Measurements from ENCODE around the gene MDM4. TPM values are rescaled to one million over a fixed set of nuclear protein-coding genes. Genes with fewer than 3 reads are reported as not detected.

Gene MDM4
- 2.8 to 7.9 TPM (median 6.0 TPM) in 5 replicates for total RNA-seq (2022; extraction: Qiagen RNA extraction; ENCODE audit: low read depth)

GRCh38 chr1:204516180-204516879 is at the start of gene MDM4:
Gene MDM4 (plus strand): TSS chr1:204516406. CDS start chr1:204525519, 9,113 bp downstream.

GRCh38 chr1:204494281-204495077 is 21.7 kb upstream of the MDM4 start, which contains the start of gene PIK3C2B:
Gene PIK3C2B (minus strand): TSS chr1:204494805. CDS start chr1:204469802, 25,003 bp downstream.

Other genes starting within 250 kb of the MDM4 start
- gene PLEKHA6, start 156.5 kb upstream of the MDM4 start, total RNA-seq (2022; extraction: Qiagen RNA extraction; ENCODE audit: low read depth), result 20.4 to 35.4 TPM (median 29.9 TPM) in 5 replicates
- 19.0 to 31.9 TPM (median 25.8 TPM) in 5 replicates for gene PPP1R15B, start 104.6 kb upstream of the MDM4 start, total RNA-seq (2022; extraction: Qiagen RNA extraction; ENCODE audit: low read depth)
- gene PIK3C2B, start 21.6 kb upstream of the MDM4 start, total RNA-seq (2022; extraction: Qiagen RNA extraction; ENCODE audit: low read depth), result 4.1 to 9.2 TPM (median 8.3 TPM) in 5 replicates
- 10.1 to 19.7 TPM (median 14.3 TPM) in 5 replicates for gene LRRN2, start 169.3 kb downstream of the MDM4 start, total RNA-seq (2022; extraction: Qiagen RNA extraction; ENCODE audit: low read depth)